ENCODE measurements around the gene MRGPRD.

The MRGPRD gene

GRCh38 chr11:68955607-68955958 lies 25.2 kb downstream of the MRGPRD start:
- Histone ChIP-seq H2BK120ac (ENCODE audit: low read depth, low read length) (no peak overlapping the region), H2AK5ac (ENCODE audit: low read length) (no peak overlapping the region), H3K4me2 (ENCODE audit: low read length) (no peak overlapping the region), H3K18ac (ENCODE audit: low read length) (no peak overlapping the region), H3K23ac (ENCODE audit: low read length) (no peak overlapping the region), H2BK5ac (ENCODE audit: low read length) (no peak overlapping the region), H4K5ac (ENCODE audit: low read length) (no peak overlapping the region), H3K79me2 (ENCODE audit: control insufficient read depth, insufficient read depth, low read length) (no peaks in the 10 kb centered on the region), H4K8ac (ENCODE audit: low read depth, low read length) (no peak overlapping the region), H3K79me1 (ENCODE audit: low read length) (no peaks in the 10 kb centered on the region), H3K27ac (ENCODE audit: low read depth, low read length) (no peak overlapping the region), H3K27me3 (ENCODE audit: insufficient read depth, low read length, poor library complexity) (no peaks in the 10 kb centered on the region), H3K56ac (ENCODE audit: low read length) (no peak overlapping the region), H3K4me1 (ENCODE audit: control insufficient read depth, low read depth, low read length) (no peaks in the 10 kb centered on the region), H3K9ac (ENCODE audit: low read length) (no peak overlapping the region), H3K4me3 (ENCODE audit: low read length) (no peak overlapping the region), H3K4ac (ENCODE audit: low read depth, low read length) (no peak overlapping the region), H2BK15ac (replicated peaks; ENCODE audit: low read depth) (no peak overlapping the region), H3K36me3 (ENCODE audit: control insufficient read depth, insufficient read depth, low read length) (no peaks in the 10 kb centered on the region)
- no CpG with 5 or more reads among the region's 5 CpGs for WGBS (ENCODE audit: extremely low coverage, insufficient coverage, low lambda C conversion rate)
- DNase-seq = no peak

GRCh38 chr11:68954836-68955606 lies 25.8 kb downstream of the MRGPRD start:
- Histone ChIP-seq H3K23ac (ENCODE audit: low read length) (no peak overlapping the region), H2BK15ac (replicated peaks; ENCODE audit: low read depth) (no peak overlapping the region), H3K56ac (ENCODE audit: low read length) (no peak overlapping the region), H2BK5ac (ENCODE audit: low read length) (no peak overlapping the region), H3K36me3 (ENCODE audit: control insufficient read depth, insufficient read depth, low read length) (no peaks in the 10 kb centered on the region), H3K4me2 (ENCODE audit: low read length) (no peak overlapping the region), H3K4ac (ENCODE audit: low read depth, low read length) (no peak overlapping the region), H3K27me3 (ENCODE audit: insufficient read depth, low read length, poor library complexity) (no peaks in the 10 kb centered on the region), H3K27ac (ENCODE audit: low read depth, low read length) (no peak overlapping the region), H3K4me1 (ENCODE audit: control insufficient read depth, low read depth, low read length) (no peaks in the 10 kb centered on the region), H3K18ac (ENCODE audit: low read length) (no peak overlapping the region), H3K4me3 (ENCODE audit: low read length) (no peak overlapping the region), H3K79me1 (ENCODE audit: low read length) (no peaks in the 10 kb centered on the region), H3K9ac (ENCODE audit: low read length) (no peak overlapping the region), H4K8ac (ENCODE audit: low read depth, low read length) (no peak overlapping the region), H3K79me2 (ENCODE audit: control insufficient read depth, insufficient read depth, low read length) (no peaks in the 10 kb centered on the region), H2AK5ac (ENCODE audit: low read length) (no peak overlapping the region), H2BK120ac (ENCODE audit: low read depth, low read length) (no peak overlapping the region), H4K5ac (ENCODE audit: low read length) (no peak overlapping the region)
- DNase-seq = no peak
- no CpG with 5 or more reads among the region's 30 CpGs for WGBS (ENCODE audit: extremely low coverage, insufficient coverage, low lambda C conversion rate)

GRCh38 chr11:68950762-68951161 lies 30.0 kb downstream of the MRGPRD start:
- Histone ChIP-seq H3K4me1 (ENCODE audit: control insufficient read depth, low read depth, low read length) (no peaks in the 10 kb centered on the region), H3K79me1 (ENCODE audit: low read length) (no peaks in the 10 kb centered on the region), H3K56ac (ENCODE audit: low read length) (no peak overlapping the region), H3K79me2 (ENCODE audit: control insufficient read depth, insufficient read depth, low read length) (no peaks in the 10 kb centered on the region), H4K5ac (ENCODE audit: low read length) (no peak overlapping the region), H4K8ac (ENCODE audit: low read depth, low read length) (no peak overlapping the region), H3K27ac (ENCODE audit: low read depth, low read length) (no peak overlapping the region), H3K9ac (ENCODE audit: low read length) (no peak overlapping the region), H2BK120ac (ENCODE audit: low read depth, low read length) (no peak overlapping the region), H2BK15ac (replicated peaks; ENCODE audit: low read depth) (no peak overlapping the region), H3K27me3 (ENCODE audit: insufficient read depth, low read length, poor library complexity) (no peaks in the 10 kb centered on the region), H3K36me3 (ENCODE audit: control insufficient read depth, insufficient read depth, low read length) (no peaks in the 10 kb centered on the region), H3K4ac (ENCODE audit: low read depth, low read length) (no peak overlapping the region), H3K18ac (ENCODE audit: low read length) (no peak overlapping the region), H2AK5ac (ENCODE audit: low read length) (no peak overlapping the region), H3K23ac (ENCODE audit: low read length) (no peak overlapping the region), H3K4me2 (ENCODE audit: low read length) (no peak overlapping the region), H3K4me3 (ENCODE audit: low read length) (no peak overlapping the region), H2BK5ac (ENCODE audit: low read length) (no peak overlapping the region)
- DNase-seq = no peak
- no CpG with 5 or more reads among the region's 9 CpGs for WGBS (ENCODE audit: extremely low coverage, insufficient coverage, low lambda C conversion rate)

- no peaks in the 10 kb centered on the region for H3K79me2 ChIP-seq (ENCODE audit: control insufficient read depth, insufficient read depth, low read length)
These were observed 30.5 kb downstream of the MRGPRD start for GRCh38 chr11:68950270-68950669.

GRCh38 chr11:68948935-68949334 lies 31.9 kb downstream of the MRGPRD start:
- Histone ChIP-seq H3K18ac (ENCODE audit: low read length) (no peak overlapping the region), H3K27ac (ENCODE audit: low read depth, low read length) (no peak overlapping the region), H3K23ac (ENCODE audit: low read length) (no peak overlapping the region)

More at GRCh38 chr11:68950270-68950669, 30.5 kb downstream of the MRGPRD start:
- no peaks in the 10 kb centered on the region for H3K36me3 ChIP-seq (ENCODE audit: control insufficient read depth, insufficient read depth, low read length)
- H3K23ac ChIP-seq (ENCODE audit: low read length) = no peak overlapping the region
- no peak overlapping the region for H3K9ac ChIP-seq (ENCODE audit: low read length)
- H3K27me3 ChIP-seq (ENCODE audit: insufficient read depth, low read length, poor library complexity) = no peaks in the 10 kb centered on the region
- no peak overlapping the region for H2BK15ac ChIP-seq (replicated peaks; ENCODE audit: low read depth)
- no peak overlapping the region for H3K27ac ChIP-seq (ENCODE audit: low read depth, low read length)
- no peaks in the 10 kb centered on the region for H3K79me1 ChIP-seq (ENCODE audit: low read length)
- H2BK5ac ChIP-seq (ENCODE audit: low read length) = no peak overlapping the region
- no peak overlapping the region for H4K8ac ChIP-seq (ENCODE audit: low read depth, low read length)
- no peak overlapping the region for H2AK5ac ChIP-seq (ENCODE audit: low read length)
- no peak overlapping the region for H3K56ac ChIP-seq (ENCODE audit: low read length)
- peak; percentile 70 for DNase-seq
- H3K4ac ChIP-seq (ENCODE audit: low read depth, low read length) = no peak overlapping the region
- no peak overlapping the region for H3K4me2 ChIP-seq (ENCODE audit: low read length)
- H2BK120ac ChIP-seq (ENCODE audit: low read depth, low read length) = no peak overlapping the region
- H3K4me1 ChIP-seq (ENCODE audit: control insufficient read depth, low read depth, low read length) = no peaks in the 10 kb centered on the region
- no peak overlapping the region for H3K18ac ChIP-seq (ENCODE audit: low read length)
- no CpG with 5 or more reads among the region's 5 CpGs for WGBS (ENCODE audit: extremely low coverage, insufficient coverage, low lambda C conversion rate)
- no peak overlapping the region for H3K4me3 ChIP-seq (ENCODE audit: low read length)
- no peak overlapping the region for H4K5ac ChIP-seq (ENCODE audit: low read length)

GRCh38 chr11:68948496-68948895 lies 32.3 kb downstream of the MRGPRD start:
- no peak overlapping the region for H4K5ac ChIP-seq (ENCODE audit: low read length)
- no peak overlapping the region for H3K4ac ChIP-seq (ENCODE audit: low read depth, low read length)
- H3K79me2 ChIP-seq (ENCODE audit: control insufficient read depth, insufficient read depth, low read length) = no peaks in the 10 kb centered on the region
- H2BK120ac ChIP-seq (ENCODE audit: low read depth, low read length) = no peak overlapping the region
- H4K8ac ChIP-seq (ENCODE audit: low read depth, low read length) = no peak overlapping the region
- H3K27me3 ChIP-seq (ENCODE audit: insufficient read depth, low read length, poor library complexity) = no peaks in the 10 kb centered on the region
- H3K18ac ChIP-seq (ENCODE audit: low read length) = no peak overlapping the region
- WGBS (ENCODE audit: extremely low coverage, insufficient coverage, low lambda C conversion rate) = no CpG with 5 or more reads among the region's 2 CpGs
- no peak for DNase-seq
- H3K4me2 ChIP-seq (ENCODE audit: low read length) = no peak overlapping the region
- H3K36me3 ChIP-seq (ENCODE audit: control insufficient read depth, insufficient read depth, low read length) = no peaks in the 10 kb centered on the region
- no peak overlapping the region for H3K56ac ChIP-seq (ENCODE audit: low read length)
- no peak overlapping the region for H2BK15ac ChIP-seq (replicated peaks; ENCODE audit: low read depth)
- no peaks in the 10 kb centered on the region for H3K79me1 ChIP-seq (ENCODE audit: low read length)
- no peaks in the 10 kb centered on the region for H3K4me1 ChIP-seq (ENCODE audit: control insufficient read depth, low read depth, low read length)
- H2BK5ac ChIP-seq (ENCODE audit: low read length) = no peak overlapping the region
- no peak overlapping the region for H2AK5ac ChIP-seq (ENCODE audit: low read length)
- no peak overlapping the region for H3K9ac ChIP-seq (ENCODE audit: low read length)
- no peak overlapping the region for H3K23ac ChIP-seq (ENCODE audit: low read length)
- H3K27ac ChIP-seq (ENCODE audit: low read depth, low read length) = no peak overlapping the region
- H3K4me3 ChIP-seq (ENCODE audit: low read length) = no peak overlapping the region

More at GRCh38 chr11:68948935-68949334, 31.9 kb downstream of the MRGPRD start:
- no peaks in the 10 kb centered on the region for H3K4me1 ChIP-seq (ENCODE audit: control insufficient read depth, low read depth, low read length)
- no peak overlapping the region for H4K5ac ChIP-seq (ENCODE audit: low read length)
- H3K56ac ChIP-seq (ENCODE audit: low read length) = no peak overlapping the region
- H3K9ac ChIP-seq (ENCODE audit: low read length) = no peak overlapping the region
- no peak overlapping the region for H2BK5ac ChIP-seq (ENCODE audit: low read length)
- no peak overlapping the region for H3K4me2 ChIP-seq (ENCODE audit: low read length)
- no peak for DNase-seq
- no peak overlapping the region for H2AK5ac ChIP-seq (ENCODE audit: low read length)
- no peak overlapping the region for H2BK120ac ChIP-seq (ENCODE audit: low read depth, low read length)
- no peak overlapping the region for H3K4ac ChIP-seq (ENCODE audit: low read depth, low read length)
- no peak overlapping the region for H4K8ac ChIP-seq (ENCODE audit: low read depth, low read length)
- no peak overlapping the region for H3K4me3 ChIP-seq (ENCODE audit: low read length)
- no peaks in the 10 kb centered on the region for H3K79me2 ChIP-seq (ENCODE audit: control insufficient read depth, insufficient read depth, low read length)
- H3K36me3 ChIP-seq (ENCODE audit: control insufficient read depth, insufficient read depth, low read length) = no peaks in the 10 kb centered on the region
- WGBS (ENCODE audit: extremely low coverage, insufficient coverage, low lambda C conversion rate) = no CpG with 5 or more reads among the region's 17 CpGs
- no peaks in the 10 kb centered on the region for H3K27me3 ChIP-seq (ENCODE audit: insufficient read depth, low read length, poor library complexity)
- no peak overlapping the region for H2BK15ac ChIP-seq (replicated peaks; ENCODE audit: low read depth)
- H3K79me1 ChIP-seq (ENCODE audit: low read length) = no peaks in the 10 kb centered on the region

Data from mesendoderm (in vitro differentiated cells).